HEK293 (cell line): ENCODE data around the gene LPCAT1.

Experiments used
- KLF10 ChIP-seq: fragments of 450-650 bp; IDR thresholded peaks from 2 replicates; pipeline ENCODE4 v1.5.1; 2018; ENCODE audit warnings: missing biosample characterization, mild to moderate bottlenecking, missing genetic modification characterization
- SETDB1 ChIP-seq: IDR thresholded peaks from one replicate; pipeline ENCODE4 v1.6.1; 2017; ENCODE audit warnings: mild to moderate bottlenecking, low read length, moderate library complexity, mixed read lengths; ENCODE audit not compliant: insufficient read length
- SP2 ChIP-seq: fragments of 450-650 bp; formaldehyde crosslinking; IDR thresholded peaks from 2 replicates; pipeline ENCODE4 v1.5.1; 2016; ENCODE audit warnings: missing biosample characterization, missing genetic modification characterization
- YY2 ChIP-seq: fragments of 450-650 bp; formaldehyde crosslinking; IDR thresholded peaks from 2 replicates; pipeline ENCODE4 v1.5.1; 2016; ENCODE audit warnings: missing biosample characterization, missing genetic modification characterization
- ZNF555 ChIP-seq: fragments of 450-650 bp; formaldehyde crosslinking; conservative IDR thresholded peaks from 2 replicates; pipeline ENCODE4 v1.5.1; 2017; ENCODE audit warnings: missing biosample characterization, mild to moderate bottlenecking, missing genetic modification characterization, inconsistent platforms
- ZNF776 ChIP-seq: fragments of 450-650 bp; formaldehyde crosslinking; IDR thresholded peaks from 2 replicates; pipeline ENCODE4 v1.5.0; 2017; ENCODE audit warnings: missing biosample characterization, missing genetic modification characterization, borderline replicate concordance
- TF ChIP-seq, protein P1 (sequence below): fragments of 450-650 bp; formaldehyde crosslinking; IDR thresholded peaks from 2 replicates; pipeline ENCODE4 v1.5.1; 2016; ENCODE audit warnings: missing biosample characterization, missing genetic modification characterization
- TF ChIP-seq, protein P2 (sequence below): fragments of 450-650 bp; formaldehyde crosslinking; IDR thresholded peaks from 2 replicates; pipeline ENCODE4 v1.5.1; 2017; ENCODE audit warnings: missing biosample characterization, mild to moderate bottlenecking, missing genetic modification characterization, moderate library complexity
- TF ChIP-seq, protein P3 (sequence below): fragments of 450-650 bp; formaldehyde crosslinking; IDR thresholded peaks from 2 replicates; pipeline ENCODE4 v1.5.1; 2016; ENCODE audit warnings: missing biosample characterization, missing genetic modification characterization, low read depth

- TF ChIP-seq YY2 (tag by site-specific recombination) (no peak), ZNF555 (tag by site-specific recombination) (no peak), KLF10 (no peak), ZNF776 (tag by site-specific recombination) (no peak), SP2 (tag by site-specific recombination) (no peak), SETDB1 (no peak)
- TF ChIP-seq, protein P1, sequence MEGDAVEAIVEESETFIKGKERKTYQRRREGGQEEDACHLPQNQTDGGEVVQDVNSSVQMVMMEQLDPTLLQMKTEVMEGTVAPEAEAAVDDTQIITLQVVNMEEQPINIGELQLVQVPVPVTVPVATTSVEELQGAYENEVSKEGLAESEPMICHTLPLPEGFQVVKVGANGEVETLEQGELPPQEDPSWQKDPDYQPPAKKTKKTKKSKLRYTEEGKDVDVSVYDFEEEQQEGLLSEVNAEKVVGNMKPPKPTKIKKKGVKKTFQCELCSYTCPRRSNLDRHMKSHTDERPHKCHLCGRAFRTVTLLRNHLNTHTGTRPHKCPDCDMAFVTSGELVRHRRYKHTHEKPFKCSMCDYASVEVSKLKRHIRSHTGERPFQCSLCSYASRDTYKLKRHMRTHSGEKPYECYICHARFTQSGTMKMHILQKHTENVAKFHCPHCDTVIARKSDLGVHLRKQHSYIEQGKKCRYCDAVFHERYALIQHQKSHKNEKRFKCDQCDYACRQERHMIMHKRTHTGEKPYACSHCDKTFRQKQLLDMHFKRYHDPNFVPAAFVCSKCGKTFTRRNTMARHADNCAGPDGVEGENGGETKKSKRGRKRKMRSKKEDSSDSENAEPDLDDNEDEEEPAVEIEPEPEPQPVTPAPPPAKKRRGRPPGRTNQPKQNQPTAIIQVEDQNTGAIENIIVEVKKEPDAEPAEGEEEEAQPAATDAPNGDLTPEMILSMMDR (tag by site-specific recombination): no peak
- TF ChIP-seq, protein P2, sequence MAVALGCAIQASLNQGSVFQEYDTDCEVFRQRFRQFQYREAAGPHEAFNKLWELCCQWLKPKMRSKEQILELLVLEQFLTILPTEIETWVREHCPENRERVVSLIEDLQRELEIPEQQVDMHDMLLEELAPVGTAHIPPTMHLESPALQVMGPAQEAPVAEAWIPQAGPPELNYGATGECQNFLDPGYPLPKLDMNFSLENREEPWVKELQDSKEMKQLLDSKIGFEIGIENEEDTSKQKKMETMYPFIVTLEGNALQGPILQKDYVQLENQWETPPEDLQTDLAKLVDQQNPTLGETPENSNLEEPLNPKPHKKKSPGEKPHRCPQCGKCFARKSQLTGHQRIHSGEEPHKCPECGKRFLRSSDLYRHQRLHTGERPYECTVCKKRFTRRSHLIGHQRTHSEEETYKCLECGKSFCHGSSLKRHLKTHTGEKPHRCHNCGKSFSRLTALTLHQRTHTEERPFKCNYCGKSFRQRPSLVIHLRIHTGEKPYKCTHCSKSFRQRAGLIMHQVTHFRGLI: no peak
- TF ChIP-seq, protein P3, sequence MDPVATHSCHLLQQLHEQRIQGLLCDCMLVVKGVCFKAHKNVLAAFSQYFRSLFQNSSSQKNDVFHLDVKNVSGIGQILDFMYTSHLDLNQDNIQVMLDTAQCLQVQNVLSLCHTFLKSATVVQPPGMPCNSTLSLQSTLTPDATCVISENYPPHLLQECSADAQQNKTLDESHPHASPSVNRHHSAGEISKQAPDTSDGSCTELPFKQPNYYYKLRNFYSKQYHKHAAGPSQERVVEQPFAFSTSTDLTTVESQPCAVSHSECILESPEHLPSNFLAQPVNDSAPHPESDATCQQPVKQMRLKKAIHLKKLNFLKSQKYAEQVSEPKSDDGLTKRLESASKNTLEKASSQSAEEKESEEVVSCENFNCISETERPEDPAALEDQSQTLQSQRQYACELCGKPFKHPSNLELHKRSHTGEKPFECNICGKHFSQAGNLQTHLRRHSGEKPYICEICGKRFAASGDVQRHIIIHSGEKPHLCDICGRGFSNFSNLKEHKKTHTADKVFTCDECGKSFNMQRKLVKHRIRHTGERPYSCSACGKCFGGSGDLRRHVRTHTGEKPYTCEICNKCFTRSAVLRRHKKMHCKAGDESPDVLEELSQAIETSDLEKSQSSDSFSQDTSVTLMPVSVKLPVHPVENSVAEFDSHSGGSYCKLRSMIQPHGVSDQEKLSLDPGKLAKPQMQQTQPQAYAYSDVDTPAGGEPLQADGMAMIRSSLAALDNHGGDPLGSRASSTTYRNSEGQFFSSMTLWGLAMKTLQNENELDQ (tag by site-specific recombination): no peak
These were observed 28.2 kb downstream of the LPCAT1 start for GRCh38 chr5:1495525-1495897.
